NCI-H1092 (cell line): ENCODE measurements around the gene LSM14B.
A peak's percentile ranks its signal among the peaks of the same experiment; 100 is the strongest.
"Not testable (repeated sequence)": the region's sequence is repeated elsewhere in the genome, so short reads cannot be mapped to it uniquely, and the experiment has no call there.

ENCODE experiments used
- DNase-seq: peaks from one replicate; lab custom pipeline; 2025; lab: John Stamatoyannopoulos, UW

LSM14B gene

GRCh38 chr20:62114894-62115293 lies 7.4 kb upstream of the LSM14B start:
- no peak for DNase-seq

DNA sequence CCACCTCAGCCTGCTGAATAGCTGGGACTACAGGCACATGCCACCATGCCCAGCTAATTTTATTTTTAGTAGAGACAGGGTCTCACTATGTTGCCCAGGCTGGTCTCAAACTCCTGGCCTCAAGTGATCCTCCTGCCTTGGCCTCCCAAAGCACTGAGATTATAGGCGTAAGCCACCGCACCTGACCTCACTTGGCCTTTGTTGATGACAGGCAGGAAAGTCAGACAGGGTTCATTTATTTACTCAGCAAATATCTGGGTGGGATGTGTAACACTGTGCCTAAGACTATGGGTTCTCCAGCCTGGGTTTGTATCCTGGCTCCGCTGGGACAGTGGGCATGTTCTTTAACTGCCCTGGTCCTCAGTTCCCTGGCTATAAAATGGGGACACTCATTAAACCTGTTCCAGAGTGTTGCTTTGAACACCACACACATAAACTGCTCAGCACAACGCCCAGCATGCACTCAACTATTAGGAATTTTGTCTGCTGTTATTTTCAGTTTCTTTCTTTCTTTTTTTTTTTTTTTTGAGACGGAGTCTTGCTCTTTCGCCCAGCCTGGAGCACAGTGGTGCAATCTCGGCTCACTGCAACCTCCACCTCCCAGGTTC lies 6.4 kb upstream of the LSM14B start:
- DNase-seq = not testable (repeated sequence)

- DNase-seq = no peak
These were observed 5.5 kb upstream of the LSM14B start for GRCh38 chr20:62116558-62117361.

- peak; percentile 57 for DNase-seq
These were observed 5.0 kb upstream of the LSM14B start for GRCh38 chr20:62117362-62117646.

DNA sequence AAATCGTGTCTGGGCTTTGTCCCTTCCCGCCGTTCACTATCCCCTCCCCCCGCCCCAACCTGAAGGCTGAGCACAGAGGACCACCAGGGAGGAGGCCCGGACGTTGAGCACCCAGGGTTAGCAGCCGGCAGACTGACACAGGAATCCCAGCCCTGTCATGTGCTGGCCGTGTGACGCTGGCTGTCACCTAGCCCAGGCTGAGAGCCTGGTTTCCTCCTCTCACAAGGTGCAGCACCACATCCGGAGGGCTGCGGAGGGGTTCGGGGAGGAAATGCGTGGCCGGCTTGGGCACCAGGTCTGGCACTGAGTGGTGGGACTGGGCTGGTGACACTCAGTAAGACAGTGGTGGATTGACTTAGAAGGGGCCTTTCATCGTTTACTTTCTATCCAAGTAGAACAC lies 4.6 kb upstream of the LSM14B start:
- DNase-seq = no peak

- DNase-seq = no peak
These were observed 3.9 kb upstream of the LSM14B start for GRCh38 chr20:62118113-62119043.

GRCh38 chr20:62119115-62119514 lies 3.2 kb upstream of the LSM14B start:
- no peak for DNase-seq

- DNase-seq = no peak
These were observed 2.5 kb upstream of the LSM14B start for GRCh38 chr20:62119591-62120364.

DNA sequence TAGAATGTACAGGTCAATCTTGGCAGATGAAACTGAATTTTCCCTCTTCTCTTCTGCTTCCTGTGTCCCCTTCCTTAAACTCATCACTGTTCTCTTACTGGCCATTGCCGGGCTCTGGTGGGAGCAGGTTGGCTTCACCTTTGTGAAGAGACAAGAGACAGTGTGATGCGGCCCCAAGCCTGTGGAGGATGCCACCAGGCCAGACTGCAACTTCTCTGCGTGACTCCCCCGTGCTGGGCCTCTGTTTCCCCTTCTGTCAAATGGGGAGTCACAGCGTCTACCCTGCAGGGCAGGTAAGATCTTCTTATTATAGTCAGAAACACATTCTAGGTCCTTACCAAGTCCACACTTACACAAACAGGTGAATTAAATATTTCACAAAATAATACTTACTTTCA lies 1.9 kb upstream of the LSM14B start:
- DNase-seq = no peak

DNA sequence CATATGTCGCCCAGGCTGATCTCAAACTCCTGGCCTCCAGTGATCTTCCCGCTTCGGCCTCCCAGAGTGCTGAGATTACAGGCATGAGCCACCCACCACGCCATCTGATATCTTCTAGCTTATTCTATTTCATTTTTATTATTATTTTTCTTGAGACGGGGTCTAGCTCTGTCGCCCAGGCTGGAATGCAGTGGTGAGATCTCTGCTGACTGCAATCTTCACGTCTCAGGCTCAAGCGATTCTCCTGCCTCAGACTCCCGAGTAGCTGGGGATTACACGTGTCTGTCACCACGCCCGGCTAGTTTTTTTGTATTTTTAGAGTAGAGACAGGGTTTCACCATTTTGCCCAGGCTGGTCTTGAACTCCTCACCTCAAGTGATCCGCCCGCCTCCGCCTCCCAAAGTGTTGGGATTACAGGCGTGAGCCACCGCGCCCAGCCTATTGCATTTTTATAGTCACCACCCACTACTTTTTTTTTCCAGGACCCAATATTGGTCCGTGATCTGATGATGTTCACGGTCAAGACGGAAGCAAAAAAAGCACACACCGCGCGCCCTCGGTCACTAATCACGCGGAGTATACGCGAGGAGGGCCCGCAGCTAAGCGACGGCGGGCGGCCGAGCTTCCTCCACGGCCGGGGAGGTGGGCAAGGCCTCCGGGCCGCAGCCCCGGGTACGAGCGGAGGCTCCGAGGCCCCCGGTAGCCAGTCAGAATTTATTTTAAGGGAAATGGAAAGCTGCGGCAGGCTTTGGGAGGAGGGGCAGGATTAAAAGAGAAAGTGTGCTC lies 1.1 kb upstream of the LSM14B start:
- DNase-seq = no peak

GRCh38 chr20:62122654-62123449 lies 577 bp downstream of the LSM14B start:
- DNase-seq = peak; percentile 53

- no peak for DNase-seq
These were observed 1.3 kb downstream of the LSM14B start for GRCh38 chr20:62123450-62124118.

DNA sequence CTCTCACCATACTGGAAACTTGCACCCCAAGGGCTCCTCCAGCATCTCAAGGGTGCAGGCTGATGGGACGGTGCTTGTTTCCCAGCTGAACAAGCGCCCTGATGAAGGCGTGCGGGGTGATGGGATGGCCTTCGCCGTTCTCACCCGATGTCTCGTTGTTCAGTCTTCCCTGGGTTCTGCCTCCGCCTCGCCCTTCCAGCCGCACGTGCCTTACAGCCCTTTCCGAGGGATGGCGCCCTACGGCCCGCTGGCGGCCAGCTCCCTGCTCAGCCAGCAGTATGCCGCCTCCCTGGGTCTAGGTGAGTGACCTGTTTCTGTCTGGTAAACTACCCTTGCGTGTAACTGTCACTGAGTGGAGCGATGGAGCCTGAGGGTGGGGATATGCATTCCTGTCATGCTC lies 3.9 kb downstream of the LSM14B start:
- DNase-seq = no peak

DNA sequence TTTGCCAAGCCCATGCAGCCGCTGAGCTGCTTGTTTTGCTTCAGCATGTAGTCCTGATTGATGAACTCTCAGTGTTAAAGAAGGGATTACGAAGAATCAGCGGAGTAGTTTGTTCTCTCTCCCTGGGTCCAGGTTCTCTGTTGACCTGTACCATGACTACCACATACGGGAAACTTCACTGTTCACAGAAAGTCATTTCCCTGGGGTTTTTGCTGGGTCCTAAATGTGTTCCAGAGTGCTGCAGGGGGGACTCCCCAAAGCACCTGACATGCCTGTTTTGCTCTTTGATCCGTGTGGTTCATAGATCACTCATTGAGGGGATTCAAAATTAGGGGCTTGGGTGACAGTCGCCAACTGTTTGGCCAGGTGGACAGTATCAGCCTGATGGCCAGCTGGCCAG lies 5.5 kb downstream of the LSM14B start:
- DNase-seq = no peak

GRCh38 chr20:62128502-62128901 lies 6.2 kb downstream of the LSM14B start:
- DNase-seq = no peak

DNA sequence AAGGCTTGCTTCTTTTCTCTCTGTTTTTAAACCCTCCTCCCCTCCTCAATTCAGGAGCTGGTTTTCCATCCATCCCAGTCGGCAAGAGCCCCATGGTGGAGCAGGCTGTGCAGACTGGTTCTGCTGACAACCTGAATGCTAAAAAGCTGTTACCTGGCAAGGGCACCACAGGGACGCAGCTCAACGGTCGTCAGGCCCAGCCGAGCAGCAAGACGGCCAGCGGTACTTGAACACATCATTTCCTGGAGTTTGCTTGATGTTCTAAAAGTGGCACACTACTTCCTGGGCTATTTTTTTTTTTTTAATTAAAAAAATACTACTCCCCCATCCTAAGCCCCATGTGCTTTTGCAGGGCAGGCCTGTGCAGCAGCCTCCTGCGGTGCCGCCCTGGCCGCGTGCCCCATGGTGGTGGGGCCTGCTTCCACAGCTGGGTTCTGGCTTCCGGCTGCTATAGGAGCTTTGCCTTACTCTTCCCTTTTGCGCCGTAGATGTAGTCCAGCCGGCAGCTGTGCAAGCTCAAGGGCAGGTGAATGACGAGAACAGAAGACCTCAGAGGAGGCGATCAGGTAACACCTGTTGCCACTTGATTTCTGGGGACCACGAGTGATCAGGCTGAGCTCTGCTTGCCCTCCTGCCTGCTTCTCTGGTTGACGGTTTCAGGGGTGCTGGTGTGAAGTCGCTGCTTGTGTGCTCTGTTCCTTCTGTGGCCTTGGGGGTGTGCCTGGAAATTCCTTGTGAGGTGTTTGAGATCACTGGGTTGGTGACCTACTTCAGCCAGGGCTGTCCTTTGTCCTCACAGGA lies 7.7 kb downstream of the LSM14B start:
- peak; percentile 14 for DNase-seq

GRCh38 chr20:62131560-62132320 lies 9.5 kb downstream of the LSM14B start:
- no peak for DNase-seq

DNA sequence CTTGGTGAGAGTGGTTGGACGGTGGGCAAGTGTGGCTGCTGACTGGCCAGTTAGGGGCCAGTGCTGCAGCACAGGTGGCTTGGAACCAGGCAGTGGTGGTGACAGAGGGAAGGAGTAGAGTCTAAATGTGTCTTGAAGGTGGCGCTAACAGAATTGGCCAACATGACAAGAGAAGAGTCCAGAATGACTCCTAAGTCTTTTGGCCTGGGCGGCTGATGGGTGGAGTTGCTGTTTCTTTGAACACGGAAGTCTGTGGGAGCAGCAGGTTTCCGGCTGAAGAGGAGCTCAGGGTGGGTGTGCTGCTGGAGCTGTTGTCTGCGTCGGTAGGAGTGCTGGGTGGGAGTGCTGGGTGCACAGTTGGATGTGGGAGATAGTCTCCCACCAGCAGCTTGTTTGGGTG lies 10.1 kb downstream of the LSM14B start:
- DNase-seq = no peak
